OCI-LY3 (cell line): ENCODE data around the gene NT5M.

Experiments used
- CTCF ChIP-seq: fragments of 200-600, 300-600 bp; sonication (generic); IDR thresholded peaks from 2 replicates; pipeline ENCODE4 v1.5.1; 2014; ENCODE audit warnings: antibody characterized with exemption, low read length, low read depth
- EZH2phosphoT487 ChIP-seq: fragments of 200-600 bp; shearing (Covaris generic); IDR thresholded peaks from 2 replicates; pipeline ENCODE4 v1.6.1; 2018; ENCODE audit warnings: antibody characterized with exemption, mixed run types, low read depth

GRCh38 chr17:17297217-17297616 is 6.0 kb upstream of the NT5M start:
- no peak for TF ChIP-seq CTCF
- no peak for TF ChIP-seq EZH2phosphoT487
